ENCODE results near the gene SCRG1. TPM values are rescaled to one million over a fixed set of nuclear protein-coding genes. Genes with fewer than 3 reads are reported as not detected.
A peak's percentile ranks its signal among the peaks of the same experiment; 100 is the strongest.

The SCRG1 gene
- total and polyA plus RNA-seq, 2 donors (not counting 3 experiments of a cell fraction or from before 2014, with no cell fraction given), result not detected

- FAIRE-seq, result peak; percentile 68
- no peak overlapping the region for H3K27ac ChIP-seq (ENCODE audit: insufficient read depth, low read depth, low read length)
Measured at GRCh38 chr4:173420324-173420752, 21.4 kb upstream of the SCRG1 start.

More at GRCh38 chr4:173420324-173420752, 21.4 kb upstream of the SCRG1 start:
- Histone ChIP-seq H4K20me1 (replicated peaks; ENCODE audit: control insufficient read depth, extremely low read depth, insufficient read depth, low read length) (no peaks in the 10 kb centered on the region), H3K4me3 (replicated peaks in 1 of 3; ENCODE audit: insufficient read depth in 1 of 3, low read depth in 1 of 3, low read length in 3 of 3) (no peak overlapping the region), H3K4me2 (ENCODE audit: insufficient read depth, low read length) (no peak overlapping the region), H3K9me1 (replicated peaks; ENCODE audit: control insufficient read depth, extremely low read depth, insufficient read depth, low read length) (no peaks in the 10 kb centered on the region), H3K9ac (replicated peaks; ENCODE audit: extremely low read depth, insufficient read depth, low read length) (no peak overlapping the region), H3K9me3 (replicated peaks; ENCODE audit: control insufficient read depth, insufficient read depth, low read length) (no peaks in the 10 kb centered on the region), H3K79me2 (ENCODE audit: control insufficient read depth, insufficient read depth, low read length) (no peaks in the 10 kb centered on the region), H3K27me3 (ENCODE audit: control insufficient read depth in 2 of 2, insufficient read depth in 2 of 2, low read length in 2 of 2) (no peaks in the 10 kb centered on the region), H2AFZ (ENCODE audit: low read depth, low read length) (no peak overlapping the region), H3K36me3 (ENCODE audit: control insufficient read depth in 2 of 2, extremely low read depth in 1 of 2, insufficient read depth in 2 of 2, low read length in 2 of 2) (no peaks in the 10 kb centered on the region), H3K4me1 (ENCODE audit: control insufficient read depth, extremely low read depth, insufficient read depth, low read length) (peaks cover 17% of the 10 kb centered on the region)
- ChIA-PET POLR2A (interaction anchor here (0.7 to 1.2 kb wide), 2 partner anchors 51 to 101 kb away, joined by 3 to 5 read pairs; no protein-coding TSS in a partner anchor), CTCF (interaction anchor here (0.6 to 7.8 kb wide), 69 partner anchors 8 to 900 kb away, joined by 3 to 214 read pairs (median 4); partner anchors contain the start of genes HAND2, HMGB2 and SAP30)
- peak; percentile 49 for DNase-seq (ENCODE audit: low read depth, low spot score)
- TF ChIP-seq GATA2 (IDR thresholded peaks at IDR 0.05; ENCODE audit: insufficient read depth, insufficient read length, low read depth, low read length) (no peak), CTCF (IDR thresholded peaks at IDR 0.05; ENCODE audit: extremely low read depth in 1 of 2, insufficient read depth in 1 of 2, low read depth in 1 of 2, low read length in 2 of 2) (peak; percentile 4 to 21)
- intact Hi-C loops (cut with micrococcal nuclease), result loop anchor here (1.0 kb wide), 3 partner anchors 74 to 736 kb away; no protein-coding TSS in a partner anchor
- BruUV-seq (replicated peaks), result no TSS peak
- dilution Hi-C loops (cut with MboI; ENCODE audit: extremely low pct_ligation_motif_present, low sequenced_read_pairs), result no loop called here

Measured in endothelial cell of umbilical vein (primary cell).